Measurements from ENCODE around the gene SLC35E4.

Gene SLC35E4

GRCh38 chr22:30695871-30696655 is 60.5 kb downstream of the SLC35E4 start:
- TF ChIP-seq SIN3A (IDR thresholded peaks at IDR 0.05; ENCODE audit: borderline replicate concordance, insufficient read depth, low read length) (no peak), POLR2AphosphoS5 (IDR thresholded peaks at IDR 0.05; ENCODE audit: low read depth, low read length) (no peak), FOXP2 (optimal IDR thresholded peaks at IDR 0.05; ENCODE audit: borderline replicate concordance, extremely low read depth, extremely low read length, insufficient read depth) (no peak), TAF1 (IDR thresholded peaks at IDR 0.05; ENCODE audit: borderline replicate concordance, insufficient read depth, low read length) (no peak), REST (IDR thresholded peaks at IDR 0.05; ENCODE audit: insufficient read depth in 1 of 2, low read depth in 2 of 2, low read length in 2 of 2) (no peak)

Measured in PFSK-1 (cell line).